HG02623 (cell line): Measurements from ENCODE around the gene PRKCA.
"Not testable (repeated sequence)": the region's sequence is repeated elsewhere in the genome, so short reads cannot be mapped to it uniquely, and the experiment has no call there.

Source experiments
- ATAC-seq: cut with Tn5 transposase; IDR thresholded peaks from one replicate; pipeline ENCODE4 v1.9.1; 2021; ENCODE audit warnings: moderate library complexity; ENCODE audit not compliant: unreplicated experiment

Gene PRKCA

GRCh38 chr17:66432996-66433551, 130.7 kb downstream of the PRKCA start:
- no peak for ATAC-seq

DNA sequence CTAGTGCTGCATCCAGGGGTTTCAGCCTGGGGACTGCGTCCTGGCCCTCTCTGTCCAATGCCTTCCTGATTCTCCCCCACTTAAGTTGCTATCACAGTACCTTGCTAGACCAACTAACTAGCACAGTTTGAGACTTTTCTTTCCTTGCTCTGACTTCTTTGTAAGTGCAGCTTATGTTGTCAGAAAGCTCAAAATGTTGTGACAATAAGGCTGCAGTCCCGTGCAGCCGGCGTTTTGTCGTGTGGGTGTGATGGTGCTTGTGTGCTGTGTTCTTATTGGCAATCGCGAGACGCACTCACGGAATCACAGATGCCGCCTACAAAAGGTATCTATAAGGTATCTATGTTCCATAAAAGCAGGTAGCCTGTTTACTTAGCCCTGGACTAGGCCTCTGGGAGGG, 132.8 kb downstream of the PRKCA start:
- ATAC-seq, result no peak

DNA sequence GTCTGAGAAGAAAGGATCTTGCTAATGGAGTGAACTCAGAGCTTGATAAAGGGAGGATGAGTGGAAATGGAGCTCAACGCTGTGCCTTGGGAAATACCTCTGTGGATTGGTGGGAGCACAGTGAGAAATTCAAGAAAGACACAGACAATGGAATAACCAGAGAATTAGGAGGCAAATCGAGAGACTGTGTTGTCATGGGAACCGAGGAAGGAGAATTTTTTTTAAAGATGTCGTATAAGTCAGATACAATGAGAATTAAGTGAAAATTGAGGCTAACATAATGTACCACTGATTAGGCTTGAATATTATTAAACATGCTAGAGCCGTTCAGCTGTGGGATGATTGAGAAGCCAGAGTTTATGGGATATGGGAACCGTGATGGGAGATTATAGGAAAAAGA, 134.2 kb downstream of the PRKCA start:
- ATAC-seq, result no peak

DNA sequence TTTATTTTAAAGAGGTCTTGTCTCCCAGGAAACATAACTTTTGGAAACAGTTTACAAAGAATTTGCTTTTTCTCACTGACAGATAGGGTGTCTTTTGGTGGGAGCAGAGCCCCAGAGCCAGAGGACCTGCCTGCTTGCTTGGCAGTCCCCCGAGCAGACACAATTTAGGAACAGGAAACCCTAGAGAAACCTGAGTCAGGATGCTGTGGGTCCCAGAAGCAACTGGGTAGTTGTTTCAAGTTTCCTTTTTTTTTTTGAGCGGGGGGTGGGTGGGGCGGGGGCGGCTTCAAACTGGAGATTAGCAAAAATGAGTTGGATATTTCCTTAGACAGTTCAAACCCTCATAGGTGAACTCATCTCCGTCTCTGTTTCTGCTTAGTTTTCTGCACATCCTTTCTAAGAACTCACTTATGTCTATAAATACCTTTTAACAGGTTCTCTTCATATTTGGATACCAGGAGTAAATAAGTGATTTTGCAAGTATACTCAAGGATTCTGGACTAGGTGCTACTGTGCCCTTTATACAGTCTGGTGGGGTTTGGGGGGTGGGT, 135.1 kb downstream of the PRKCA start:
- no peak for ATAC-seq

- no peak for ATAC-seq
Measured at GRCh38 chr17:66438101-66438500, 135.7 kb downstream of the PRKCA start.

DNA sequence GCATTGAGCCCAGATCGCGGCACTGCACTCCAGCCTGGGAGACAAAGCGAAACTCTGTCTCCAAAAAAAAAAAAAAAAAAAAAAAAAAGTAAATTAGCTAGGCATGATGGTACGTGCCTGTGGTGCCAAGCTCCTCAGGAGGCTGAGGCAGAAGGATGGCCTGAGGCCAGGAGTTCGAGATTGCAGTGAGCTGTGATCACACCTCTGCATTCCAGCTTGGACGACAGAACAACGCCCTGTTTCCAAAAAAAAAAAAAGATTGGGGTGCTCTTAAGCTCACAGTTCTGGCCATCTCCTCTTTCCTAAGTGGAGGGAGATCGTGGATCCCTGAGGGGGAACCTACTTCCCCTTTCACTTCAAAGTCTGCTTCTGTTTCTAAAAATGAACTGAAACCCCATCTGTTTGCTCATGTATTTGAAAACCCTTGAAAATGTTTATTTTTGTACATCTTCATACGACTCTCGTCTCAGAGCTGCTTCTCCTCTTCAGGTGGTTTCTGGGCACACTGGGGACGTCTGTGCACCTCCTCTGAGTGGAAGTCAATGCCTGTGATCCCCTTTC, 138.8 kb downstream of the PRKCA start:
- ATAC-seq, result no peak

- ATAC-seq, result no peak
Measured at GRCh38 chr17:66443166-66443565, 140.8 kb downstream of the PRKCA start.

DNA sequence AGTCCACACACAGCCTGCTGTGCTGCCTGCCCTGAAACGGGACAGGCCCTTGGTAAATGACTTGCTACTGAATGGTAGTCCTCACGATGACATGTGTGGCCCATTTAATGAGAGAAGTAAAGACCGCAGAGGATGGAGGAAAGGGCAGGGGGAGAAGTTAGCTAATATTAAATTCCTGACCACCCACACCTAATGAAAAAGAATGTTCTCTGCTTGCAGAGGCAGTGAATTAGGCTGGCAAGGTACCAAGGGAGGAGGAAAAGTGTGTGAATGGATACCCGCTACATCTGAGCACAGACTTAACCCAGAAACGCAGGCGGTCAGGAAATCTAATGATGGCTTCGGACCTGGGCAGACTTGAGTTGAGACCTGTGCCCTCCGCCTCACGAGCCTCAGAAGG, 141.2 kb downstream of the PRKCA start:
- no peak for ATAC-seq

GRCh38 chr17:66444031-66444430, 141.6 kb downstream of the PRKCA start:
- ATAC-seq, result no peak

DNA sequence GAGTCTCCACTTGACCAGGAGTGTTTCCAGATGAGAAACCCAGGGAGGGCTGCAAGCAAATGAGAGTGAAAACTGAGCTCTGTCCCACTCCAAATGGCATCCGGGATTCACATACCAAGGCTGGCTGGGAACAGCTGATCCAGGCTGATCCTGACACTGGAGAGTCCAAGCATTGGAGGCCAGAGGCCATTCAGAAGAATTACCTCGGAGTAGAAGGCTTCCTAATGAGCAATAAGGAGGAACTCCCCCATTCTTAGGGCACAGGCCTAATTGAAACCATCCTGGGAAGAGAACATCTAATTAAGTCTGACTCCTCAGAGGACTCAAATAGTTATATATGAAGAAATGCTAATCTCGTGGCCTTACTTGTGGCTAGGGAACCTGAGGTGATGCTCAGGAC, 142.8 kb downstream of the PRKCA start:
- no peak for ATAC-seq

DNA sequence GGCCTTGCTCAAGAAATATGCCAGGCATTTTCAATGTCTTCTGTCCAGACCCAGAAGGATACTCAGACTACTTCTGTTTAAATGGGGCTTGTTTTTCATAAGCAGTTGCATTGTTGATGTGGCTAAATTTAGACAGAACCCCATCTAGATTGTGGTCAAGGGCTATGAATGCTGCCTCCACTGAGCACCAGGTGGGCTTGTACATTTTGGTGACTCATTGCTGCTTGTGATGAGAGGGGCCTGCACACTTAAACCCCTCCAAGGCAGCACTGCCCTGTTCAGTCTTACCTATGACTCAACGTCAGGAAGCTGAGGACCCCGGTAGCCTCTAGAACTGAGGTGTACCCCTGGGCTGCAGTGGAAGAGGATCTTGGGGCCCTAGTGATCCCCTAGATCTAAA, 144.0 kb downstream of the PRKCA start:
- ATAC-seq, result no peak

- ATAC-seq, result no peak
Measured at GRCh38 chr17:66447159-66447558, 144.7 kb downstream of the PRKCA start.

- ATAC-seq, result no peak
Measured at GRCh38 chr17:66448026-66448639, 145.7 kb downstream of the PRKCA start.

GRCh38 chr17:66449418-66449977, 147.1 kb downstream of the PRKCA start:
- no peak for ATAC-seq

DNA sequence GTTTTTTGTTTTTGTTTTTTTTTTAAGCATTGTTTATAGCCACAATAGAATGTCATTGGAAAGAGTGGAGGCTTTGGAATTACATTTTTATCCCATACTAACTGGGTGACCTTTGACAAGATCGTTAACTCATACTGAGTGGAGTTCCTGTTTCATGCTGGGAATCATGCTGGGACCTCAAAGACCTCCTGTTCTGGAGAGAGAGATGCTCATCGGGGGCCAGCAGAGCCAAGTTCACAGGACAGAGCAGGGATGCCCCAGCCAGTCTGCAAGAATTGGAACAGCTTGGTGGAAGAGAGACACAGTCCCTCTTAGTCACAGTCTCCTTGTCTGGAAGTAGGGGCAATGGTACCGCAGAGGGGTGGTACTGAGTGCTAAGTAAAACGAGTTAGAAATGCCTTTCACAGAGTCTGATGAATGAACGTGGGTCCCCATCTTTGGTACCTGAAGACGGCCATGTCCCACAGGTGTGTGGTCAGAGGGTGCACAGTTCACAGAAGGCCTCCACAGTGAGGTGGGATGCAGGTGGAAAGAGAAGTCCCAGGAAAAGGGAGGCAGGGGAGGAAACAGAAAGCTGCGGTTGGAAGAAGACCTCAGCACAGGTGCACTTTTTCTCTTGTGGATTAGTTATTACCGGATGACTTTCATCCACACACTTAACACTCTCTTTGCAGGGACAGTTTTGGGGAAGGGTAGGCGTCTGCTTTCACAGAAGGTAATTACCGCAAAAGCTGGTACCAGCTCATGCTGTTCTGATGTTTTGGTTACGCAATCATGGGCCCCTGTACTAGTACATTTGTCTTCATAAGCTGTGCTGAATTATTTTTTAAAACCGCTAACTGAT, 147.8 kb downstream of the PRKCA start:
- ATAC-seq, result no peak

DNA sequence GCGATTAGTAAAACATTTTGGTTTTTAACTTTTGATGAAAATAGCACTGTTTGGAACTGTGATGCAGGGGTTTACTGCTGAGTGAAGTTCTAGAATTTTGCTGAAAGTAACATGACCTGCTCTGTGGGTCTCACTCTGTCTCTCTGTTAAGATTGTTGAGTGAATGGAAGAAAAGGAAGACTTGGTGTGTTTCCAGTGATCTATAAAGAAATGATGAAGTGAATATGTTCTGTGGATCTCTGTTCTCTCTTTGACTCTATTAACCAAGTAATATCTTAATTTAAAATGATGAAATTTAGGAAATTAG, 148.4 kb downstream of the PRKCA start:
- no peak for ATAC-seq

- ATAC-seq, result no peak
Measured at GRCh38 chr17:66451188-66452149, 149.1 kb downstream of the PRKCA start.

- no peak for ATAC-seq
Measured at GRCh38 chr17:66455060-66455459, 152.6 kb downstream of the PRKCA start.

DNA sequence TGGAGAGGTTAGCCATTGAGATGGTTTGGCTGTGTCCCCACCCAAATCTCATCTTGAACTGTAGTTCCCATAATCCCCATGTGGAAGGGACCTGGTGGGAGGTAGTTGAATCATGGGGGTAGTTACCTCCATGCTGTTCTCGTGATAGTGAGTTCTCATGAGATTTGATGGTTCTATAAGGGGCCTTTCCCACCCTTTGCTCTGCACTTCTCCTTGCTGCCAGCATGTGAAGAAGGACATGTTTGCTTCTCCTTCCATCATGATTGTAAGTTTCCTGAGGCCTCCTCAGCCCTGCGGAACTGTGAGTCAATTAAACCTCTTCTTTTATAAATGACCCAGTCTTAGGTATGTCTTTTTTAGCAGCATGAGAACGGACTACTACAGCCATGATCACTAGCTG, 155.1 kb downstream of the PRKCA start:
- ATAC-seq, result not testable (repeated sequence)

DNA sequence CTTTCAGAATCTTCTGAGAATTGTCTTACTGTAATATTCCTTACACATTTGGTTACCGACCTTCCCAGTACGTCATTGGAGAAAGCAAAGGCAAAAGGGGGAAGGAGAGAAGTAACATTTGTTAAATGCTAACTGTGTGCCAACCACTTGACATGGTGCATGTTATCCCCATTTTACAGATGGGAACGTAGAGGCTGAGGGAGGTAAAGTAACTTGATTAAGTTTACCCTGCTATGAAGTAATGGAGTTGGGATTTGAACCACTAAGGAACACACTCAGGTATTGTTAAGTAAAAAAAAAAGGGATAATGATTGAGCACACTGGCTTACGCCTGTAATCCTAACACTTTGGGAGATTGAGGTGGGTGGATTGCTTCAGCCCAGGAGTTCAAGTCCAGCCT, 156.4 kb downstream of the PRKCA start:
- ATAC-seq, result no peak
